WERI-Rb-1 (cell line): Measurements from ENCODE around the gene NBEA.

Experiments
- DNase-seq: peaks from one replicate; pipeline ENCODE4 v3.0.0-alpha.2; 2020
- H3K27ac ChIP-seq: fragments of 250-450 bp; sonication (Bioruptor Pico); 2 replicates; pipeline ENCODE4 v1.5.1; 2020; ENCODE audit warnings: mild to moderate bottlenecking, moderate library complexity
- H3K27me3 ChIP-seq: fragments of 250-450 bp; sonication (Bioruptor Pico); 2 replicates; pipeline ENCODE4 v1.5.1; 2021; ENCODE audit warnings: mild to moderate bottlenecking, low read depth, moderate library complexity; ENCODE audit not compliant: insufficient read depth, severe bottlenecking
- H3K36me3 ChIP-seq: fragments of 250-450 bp; sonication (Bioruptor Pico); 2 replicates; pipeline ENCODE4 v1.5.1; 2020; ENCODE audit warnings: mild to moderate bottlenecking, moderate library complexity
- H3K4me3 ChIP-seq: 2 replicates; pipeline ENCODE4 v1.5.1; 2011; ENCODE audit warnings: low read depth, mild to moderate bottlenecking, control low read depth, low read length
- H3K9me3 ChIP-seq: fragments of 250-450 bp; sonication (Bioruptor Pico); 2 replicates; pipeline ENCODE4 v1.5.1; 2021; ENCODE audit warnings: mild to moderate bottlenecking, moderate library complexity; ENCODE audit not compliant: severe bottlenecking
- TF ChIP-seq, protein P1 (sequence below): IDR thresholded peaks from 2 replicates; pipeline ENCODE4 v1.5.1; 2011; ENCODE audit warnings: low read depth, mild to moderate bottlenecking, control low read depth, inconsistent platforms, low read length

Gene NBEA

DNA sequence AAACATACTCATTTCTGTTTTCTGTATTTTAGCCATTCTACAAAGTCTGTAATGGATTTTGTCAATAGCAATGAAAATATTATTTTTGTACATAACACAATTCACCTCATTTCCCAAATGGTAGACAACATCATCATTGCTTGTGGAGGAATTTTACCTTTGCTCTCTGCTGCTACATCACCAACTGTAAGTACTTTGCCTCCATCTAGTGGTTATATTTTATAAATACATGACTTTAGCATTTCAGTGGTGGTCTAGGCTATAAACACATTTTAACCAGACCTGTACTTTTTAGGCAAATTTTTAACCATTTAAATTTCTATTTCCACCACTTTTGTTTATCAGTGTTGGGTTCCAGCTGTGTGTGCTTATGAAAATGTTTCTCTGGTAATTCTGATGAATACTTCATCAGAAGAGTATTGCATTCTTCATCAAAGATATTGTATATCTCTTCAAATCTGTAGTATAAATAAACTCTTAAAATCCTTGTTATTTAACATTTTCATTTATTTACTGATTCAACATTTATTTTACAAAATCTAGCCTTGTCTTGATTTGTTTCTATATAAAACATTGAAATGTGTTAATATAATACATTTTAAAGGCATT lies 222.4 kb downstream of the NBEA start:
- Histone ChIP-seq H3K27me3 (no peaks in the 10 kb centered on the region), H3K4me3 (no peak overlapping the region), H3K36me3 (peaks cover 3% of the 10 kb centered on the region; the same call in 1 of the 2 replicates), H3K9me3 (no peaks in the 10 kb centered on the region), H3K27ac (no peak overlapping the region)
- TF ChIP-seq, protein P1, sequence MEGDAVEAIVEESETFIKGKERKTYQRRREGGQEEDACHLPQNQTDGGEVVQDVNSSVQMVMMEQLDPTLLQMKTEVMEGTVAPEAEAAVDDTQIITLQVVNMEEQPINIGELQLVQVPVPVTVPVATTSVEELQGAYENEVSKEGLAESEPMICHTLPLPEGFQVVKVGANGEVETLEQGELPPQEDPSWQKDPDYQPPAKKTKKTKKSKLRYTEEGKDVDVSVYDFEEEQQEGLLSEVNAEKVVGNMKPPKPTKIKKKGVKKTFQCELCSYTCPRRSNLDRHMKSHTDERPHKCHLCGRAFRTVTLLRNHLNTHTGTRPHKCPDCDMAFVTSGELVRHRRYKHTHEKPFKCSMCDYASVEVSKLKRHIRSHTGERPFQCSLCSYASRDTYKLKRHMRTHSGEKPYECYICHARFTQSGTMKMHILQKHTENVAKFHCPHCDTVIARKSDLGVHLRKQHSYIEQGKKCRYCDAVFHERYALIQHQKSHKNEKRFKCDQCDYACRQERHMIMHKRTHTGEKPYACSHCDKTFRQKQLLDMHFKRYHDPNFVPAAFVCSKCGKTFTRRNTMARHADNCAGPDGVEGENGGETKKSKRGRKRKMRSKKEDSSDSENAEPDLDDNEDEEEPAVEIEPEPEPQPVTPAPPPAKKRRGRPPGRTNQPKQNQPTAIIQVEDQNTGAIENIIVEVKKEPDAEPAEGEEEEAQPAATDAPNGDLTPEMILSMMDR, result no peak
- no peak for DNase-seq

DNA sequence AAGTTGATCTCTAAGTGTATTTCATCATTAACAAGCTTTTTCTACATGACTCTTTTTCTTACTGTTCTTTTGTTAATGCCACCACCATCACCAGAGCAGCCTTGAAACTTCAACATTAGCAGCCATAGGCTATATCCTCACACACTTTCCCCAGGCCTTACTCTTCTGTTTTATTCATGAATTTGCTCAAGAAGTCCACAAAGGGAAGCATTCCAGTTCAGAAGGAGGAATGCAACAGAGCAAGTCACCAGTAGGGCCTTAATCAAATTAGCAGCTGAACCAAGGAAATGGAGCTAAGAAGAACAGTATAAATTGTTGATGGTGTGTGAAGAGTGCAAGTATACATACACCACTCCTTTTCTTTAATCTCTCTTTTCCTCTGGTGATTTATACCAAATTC lies 223.1 kb downstream of the NBEA start:
- Histone ChIP-seq H3K36me3 (peaks cover 3% of the 10 kb centered on the region; the same call in 1 of the 2 replicates), H3K9me3 (no peaks in the 10 kb centered on the region), H3K4me3 (no peak overlapping the region), H3K27ac (no peak overlapping the region), H3K27me3 (no peaks in the 10 kb centered on the region)
- TF ChIP-seq, protein P1, result no peak
- no peak for DNase-seq

DNA sequence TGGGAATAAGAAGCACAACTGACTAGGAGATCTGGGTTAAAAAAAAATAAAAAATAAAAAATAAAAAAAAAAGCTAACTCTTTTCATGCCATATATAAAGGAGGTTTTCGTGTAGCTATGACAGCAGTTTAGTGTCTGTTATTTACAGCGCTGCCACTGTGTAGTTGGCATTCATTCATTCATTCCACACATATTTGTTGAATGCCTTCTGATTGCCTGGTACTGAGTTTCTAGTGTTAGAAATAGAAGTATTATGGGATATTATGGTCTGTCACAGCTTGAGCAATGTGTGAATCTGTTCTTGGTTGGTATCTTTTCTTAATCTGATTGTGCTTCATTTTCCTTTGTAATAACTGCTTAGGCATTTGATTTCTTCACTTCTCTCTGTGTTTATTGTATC lies 237.4 kb downstream of the NBEA start:
- no peaks in the 10 kb centered on the region for H3K27me3 ChIP-seq
- H3K36me3 ChIP-seq, result no peaks in the 10 kb centered on the region; the same call in 1 of the 2 replicates
- no peak overlapping the region for H3K4me3 ChIP-seq
- TF ChIP-seq, protein P1, result no peak
- H3K9me3 ChIP-seq, result no peaks in the 10 kb centered on the region
- no peak for DNase-seq
- no peak overlapping the region for H3K27ac ChIP-seq

DNA sequence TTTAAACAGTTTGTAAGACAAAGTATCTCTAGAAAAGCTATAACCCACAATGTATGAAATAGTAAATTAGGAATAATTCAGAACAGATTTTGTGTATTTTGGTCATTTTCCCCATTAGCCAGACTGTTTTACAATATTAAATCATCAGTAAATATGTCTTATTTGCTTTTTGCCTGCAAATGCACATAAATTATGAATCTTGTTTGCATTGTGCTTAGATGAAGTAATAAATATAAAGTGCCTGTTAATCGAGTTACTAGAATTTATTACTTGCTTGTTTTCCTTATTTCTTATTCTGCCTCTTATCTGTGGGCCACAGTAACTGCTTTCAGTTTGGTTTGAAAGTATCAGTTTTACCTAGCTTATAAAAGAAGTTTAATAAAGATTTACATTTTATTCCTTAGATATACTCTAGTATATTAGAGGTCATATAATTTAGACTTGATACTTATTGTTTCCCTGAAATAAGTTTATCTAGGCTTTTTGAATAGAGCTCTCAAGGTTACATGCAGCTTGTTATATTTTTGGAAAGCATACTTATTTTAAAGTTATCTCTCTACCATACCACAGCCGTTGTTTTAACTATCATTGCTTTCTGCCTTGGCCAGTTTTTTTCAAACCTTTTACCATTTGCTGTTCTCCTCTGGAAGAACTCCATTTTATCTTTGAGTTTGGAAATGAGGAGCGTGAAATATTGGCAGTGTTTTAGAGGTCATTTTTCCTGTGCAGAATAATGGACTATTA lies 238.0 kb downstream of the NBEA start:
- DNase-seq, result no peak
- no peak overlapping the region for H3K27ac ChIP-seq
- H3K36me3 ChIP-seq, result no peaks in the 10 kb centered on the region; the same call in 1 of the 2 replicates
- TF ChIP-seq, protein P1, result no peak
- no peaks in the 10 kb centered on the region for H3K27me3 ChIP-seq
- no peaks in the 10 kb centered on the region for H3K9me3 ChIP-seq
- H3K4me3 ChIP-seq, result no peak overlapping the region

DNA sequence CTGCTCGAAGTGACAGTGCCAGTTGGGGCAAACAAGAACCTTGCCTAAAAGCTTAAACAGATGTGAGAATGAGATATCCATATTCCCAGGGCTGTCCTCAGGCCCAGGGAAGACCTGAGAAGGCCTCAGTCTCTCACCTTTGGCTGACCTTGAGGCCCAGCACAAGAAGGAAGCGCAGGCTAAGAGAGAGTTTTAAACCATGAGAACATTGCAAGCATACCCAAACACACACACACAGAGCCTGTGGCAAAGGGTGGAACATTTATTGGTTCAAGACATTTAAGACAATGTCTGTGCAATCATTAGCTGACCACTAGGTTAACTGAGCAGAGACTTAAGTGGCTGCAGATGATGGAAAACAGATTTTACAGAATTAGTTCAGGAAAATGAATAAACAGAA lies 248.2 kb downstream of the NBEA start:
- H3K4me3 ChIP-seq, result no peak overlapping the region
- no peaks in the 10 kb centered on the region for H3K36me3 ChIP-seq
- H3K27ac ChIP-seq, result no peak overlapping the region
- TF ChIP-seq, protein P1, result no peak
- H3K9me3 ChIP-seq, result no peaks in the 10 kb centered on the region
- H3K27me3 ChIP-seq, result no peaks in the 10 kb centered on the region
- no peak for DNase-seq
